Inflammatory macrophage (primary cell): ENCODE measurements around the gene HSD17B8.

ENCODE experiments used
- DNase-seq, 2 donors: peaks; one replicate each; pipeline ENCODE4 v3.0.0-alpha.2; 2020 to 2022

HSD17B8 gene

GRCh38 chr6:33248932-33249731 lies 44.7 kb downstream of the HSD17B8 start:
- DNase-seq = peak; percentile 99

- DNase-seq = peak in 1 of 2 donors; percentile 6
These were observed 45.5 kb downstream of the HSD17B8 start for GRCh38 chr6:33249732-33250630.

DNA sequence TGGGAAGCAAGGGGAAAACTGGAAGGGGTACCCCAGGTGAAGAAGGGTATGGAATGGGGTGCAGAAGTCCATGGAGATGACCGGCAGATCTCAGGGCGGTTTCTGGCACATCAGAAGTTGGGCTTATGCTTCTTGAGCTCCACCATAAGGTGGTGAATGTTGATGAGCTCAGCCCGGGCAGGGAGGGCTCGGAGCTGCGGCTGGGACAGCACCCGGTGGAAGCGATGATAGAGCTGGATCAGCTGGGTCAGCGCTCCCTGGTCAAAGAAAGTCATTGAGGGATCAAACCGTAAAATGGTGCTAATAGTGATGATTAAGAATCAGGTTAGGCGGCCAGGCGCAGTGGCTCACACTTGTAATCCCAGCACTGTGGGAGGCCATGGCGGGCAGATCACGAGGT lies 46.3 kb downstream of the HSD17B8 start:
- DNase-seq = no peak

GRCh38 chr6:33251395-33252012 lies 47.0 kb downstream of the HSD17B8 start:
- DNase-seq = no peak

GRCh38 chr6:33252759-33253158 lies 48.3 kb downstream of the HSD17B8 start:
- peak in 1 of 2 donors; percentile 33 for DNase-seq

DNA sequence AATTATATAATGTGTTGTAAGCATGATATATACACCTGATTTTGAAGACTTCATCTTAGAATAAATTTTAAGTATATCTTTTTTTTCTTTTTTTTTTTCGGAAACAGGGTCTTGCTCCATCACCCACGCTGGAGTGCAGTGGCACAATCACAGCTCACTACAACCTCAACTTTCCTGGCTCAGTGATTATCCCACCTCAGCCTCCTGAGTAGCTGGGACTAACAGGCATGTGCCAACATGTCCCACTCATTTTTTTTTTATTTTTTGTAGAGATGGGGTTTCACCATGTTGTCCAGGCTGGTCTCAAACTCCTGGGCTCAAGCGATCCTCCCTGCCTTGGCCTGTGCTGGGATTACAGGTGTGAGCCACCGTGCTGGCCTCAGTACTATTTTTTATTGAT lies 50.1 kb downstream of the HSD17B8 start:
- no peak for DNase-seq
